NCI-H1105 (cell line): ENCODE results near the gene MED27.
"Not testable (repeated sequence)": the region's sequence is repeated elsewhere in the genome, so short reads cannot be mapped to it uniquely, and the experiment has no call there.

ENCODE experiments used
- DNase-seq: peaks from one replicate; lab custom pipeline; 2025; lab: John Stamatoyannopoulos, UW

MED27 gene

GRCh38 chr9:132077881-132078698, 1.6 kb downstream of the MED27 start:
- peak; percentile 75 for DNase-seq

DNA sequence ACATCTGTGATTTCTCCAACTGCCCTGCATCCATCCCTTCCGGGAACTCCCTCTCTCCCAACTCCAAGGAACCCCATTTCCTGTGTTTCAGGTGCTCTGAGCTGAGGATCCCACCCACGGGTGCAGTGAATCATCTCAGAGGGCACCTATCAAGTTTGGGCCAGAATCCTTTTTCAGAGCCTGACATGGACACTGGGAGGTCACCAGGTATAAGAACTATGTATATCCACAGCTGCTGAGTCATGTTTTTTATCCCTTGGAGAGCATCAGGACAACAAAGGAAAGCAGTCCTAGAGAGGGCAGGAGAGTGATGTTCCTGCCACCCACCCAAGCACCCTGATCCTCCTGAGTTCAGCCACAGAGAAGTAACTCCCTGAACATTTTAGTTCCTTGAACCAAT, 3.8 kb downstream of the MED27 start:
- DNase-seq, result no peak

DNA sequence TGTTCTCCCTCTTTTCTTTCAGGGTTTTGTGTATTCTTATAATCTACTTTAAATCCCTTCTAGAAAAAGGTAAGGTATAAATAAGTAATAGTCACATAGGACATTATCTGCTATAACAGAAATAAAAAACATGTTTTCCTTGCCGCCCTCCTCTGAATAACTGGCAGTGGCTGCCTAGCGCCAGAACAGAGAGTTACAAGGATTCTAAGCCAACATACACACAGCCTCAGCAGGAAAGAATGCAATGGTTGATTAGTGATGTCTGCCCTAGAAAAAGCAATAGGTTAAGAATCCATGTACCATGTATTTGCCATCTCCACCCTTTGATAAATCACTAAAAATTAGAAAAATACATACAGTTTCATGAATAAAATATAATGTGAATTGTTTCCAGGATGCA, 4.9 kb downstream of the MED27 start:
- DNase-seq, result no peak

- DNase-seq, result no peak
Measured at GRCh38 chr9:132071847-132072507, 7.7 kb downstream of the MED27 start.

DNA sequence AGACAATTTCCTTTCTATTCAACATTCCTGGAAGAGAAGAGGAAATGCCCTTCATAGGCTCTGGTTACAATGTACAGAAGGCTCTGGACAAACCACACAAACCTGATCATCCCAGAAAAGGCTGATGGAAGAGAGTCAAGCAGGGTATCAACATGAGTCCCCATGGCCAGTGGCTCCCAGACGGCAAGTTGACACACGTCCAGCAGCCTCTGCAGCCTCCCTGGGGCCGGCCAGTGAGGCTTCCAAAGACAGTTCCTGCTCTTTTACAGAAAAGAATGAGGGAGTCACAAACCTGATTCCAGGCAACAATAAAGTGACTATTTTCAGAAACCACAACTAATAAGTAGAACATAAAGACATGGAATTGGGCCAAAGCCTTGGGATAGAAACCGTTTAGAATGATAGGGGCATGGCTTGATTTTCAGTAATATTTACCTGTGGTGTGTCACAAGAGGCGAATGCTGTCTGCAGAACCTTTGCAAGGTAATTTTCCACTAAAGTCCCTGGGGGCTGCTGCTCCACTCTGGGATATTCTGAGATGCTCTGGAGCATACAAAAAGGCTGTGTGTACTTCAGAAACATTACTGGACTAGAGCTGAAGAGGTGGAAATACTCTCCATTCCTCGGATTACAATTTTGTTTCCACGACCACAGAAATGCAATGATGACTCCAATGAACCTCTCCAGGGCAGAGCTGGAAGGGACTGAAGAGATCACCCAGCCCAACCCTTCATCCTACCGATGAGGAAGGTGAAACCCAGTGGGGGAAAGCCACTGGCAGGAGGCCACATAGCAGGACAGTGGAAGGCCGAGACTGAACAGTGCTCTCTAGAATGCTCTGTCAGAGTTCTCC, 10.4 kb downstream of the MED27 start:
- no peak for DNase-seq

- DNase-seq, result no peak
Measured at GRCh38 chr9:132068605-132069004, 11.1 kb downstream of the MED27 start.

- no peak for DNase-seq
Measured at GRCh38 chr9:132066511-132066910, 13.2 kb downstream of the MED27 start.

DNA sequence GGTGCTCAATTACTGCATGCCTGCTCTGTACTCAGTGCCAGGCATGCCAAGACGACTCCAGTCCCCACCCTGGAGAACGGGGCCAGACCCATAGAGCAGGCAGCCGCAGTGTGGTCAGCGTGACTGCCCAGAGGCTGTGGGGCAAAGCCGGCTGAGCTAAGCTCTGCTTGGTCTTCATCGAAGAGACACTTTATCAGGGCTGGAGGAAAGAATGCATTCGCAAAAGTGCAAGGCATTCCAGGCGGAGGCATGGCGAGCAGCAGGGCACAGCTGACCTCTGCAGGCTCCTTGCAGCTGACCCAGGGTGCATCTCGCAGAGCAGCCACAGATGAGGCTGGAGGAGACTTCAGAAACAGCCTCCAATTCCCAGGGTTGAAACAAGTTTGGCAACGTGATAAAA, 13.6 kb downstream of the MED27 start:
- no peak for DNase-seq

DNA sequence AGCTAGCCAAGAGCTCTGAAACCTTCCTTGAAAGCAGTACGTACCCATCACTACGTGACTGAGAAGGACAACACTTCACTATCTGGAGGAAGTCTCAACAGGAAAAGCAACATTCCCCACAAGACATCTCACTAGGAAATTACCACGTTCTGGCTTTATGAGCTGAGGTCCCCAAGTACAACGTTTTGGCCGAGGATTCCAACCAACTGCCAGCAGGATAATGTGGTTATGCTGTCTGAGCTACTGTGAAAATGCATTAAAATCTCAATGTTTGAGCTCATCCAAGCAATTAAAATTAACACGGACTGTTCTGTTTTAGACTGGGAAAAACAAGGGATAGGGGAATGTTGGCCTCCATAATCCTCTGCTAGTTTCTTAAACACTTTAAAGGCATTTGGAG, 16.4 kb downstream of the MED27 start:
- no peak for DNase-seq

DNA sequence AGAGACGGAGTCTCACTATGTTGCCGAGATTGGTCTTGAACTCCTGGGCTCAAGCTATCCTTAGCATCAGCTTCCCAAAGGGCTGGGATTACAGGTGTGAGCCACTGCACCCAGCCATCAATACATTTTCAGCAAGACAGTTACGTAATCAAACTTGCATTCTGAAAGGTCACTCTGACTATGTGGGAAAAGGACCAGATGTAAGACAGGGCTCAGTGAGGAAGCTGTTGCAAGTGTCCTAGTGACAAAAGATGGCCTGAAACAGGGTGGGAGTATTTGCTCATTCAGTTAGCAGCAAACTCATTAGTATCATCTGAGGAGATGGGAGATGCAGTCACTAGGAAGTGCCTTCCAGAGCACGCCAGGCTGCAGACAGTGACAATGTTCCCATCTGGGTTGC, 16.9 kb downstream of the MED27 start:
- DNase-seq, result no peak

GRCh38 chr9:132061526-132061925, 18.1 kb downstream of the MED27 start:
- DNase-seq, result no peak

GRCh38 chr9:132059361-132059760, 20.3 kb downstream of the MED27 start:
- DNase-seq, result peak; percentile 73

GRCh38 chr9:132058226-132058625, 21.4 kb downstream of the MED27 start:
- DNase-seq, result not testable (repeated sequence)

GRCh38 chr9:132056717-132057560, 22.7 kb downstream of the MED27 start:
- no peak for DNase-seq

DNA sequence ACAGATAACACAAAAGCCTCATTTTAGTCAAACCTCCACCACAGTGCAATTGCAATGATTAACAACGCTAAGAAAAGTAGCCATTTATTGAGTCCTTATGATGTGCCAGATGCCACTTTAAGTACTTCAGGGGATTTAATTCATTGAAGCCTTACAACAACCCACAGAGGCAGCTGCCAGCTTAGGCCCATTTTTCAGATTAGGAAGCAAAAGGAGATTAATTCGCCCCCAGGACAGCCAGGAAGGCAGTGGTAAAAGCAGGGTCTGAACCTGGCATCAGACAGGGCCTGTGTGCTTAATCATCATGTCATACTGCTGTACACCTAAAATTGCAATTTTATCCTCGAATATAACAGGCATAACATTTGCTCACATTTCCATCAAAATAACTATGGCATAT, 23.9 kb downstream of the MED27 start:
- DNase-seq, result no peak

GRCh38 chr9:132054024-132054423, 25.6 kb downstream of the MED27 start:
- no peak for DNase-seq

GRCh38 chr9:132049900-132050299, 29.8 kb downstream of the MED27 start:
- no peak for DNase-seq

DNA sequence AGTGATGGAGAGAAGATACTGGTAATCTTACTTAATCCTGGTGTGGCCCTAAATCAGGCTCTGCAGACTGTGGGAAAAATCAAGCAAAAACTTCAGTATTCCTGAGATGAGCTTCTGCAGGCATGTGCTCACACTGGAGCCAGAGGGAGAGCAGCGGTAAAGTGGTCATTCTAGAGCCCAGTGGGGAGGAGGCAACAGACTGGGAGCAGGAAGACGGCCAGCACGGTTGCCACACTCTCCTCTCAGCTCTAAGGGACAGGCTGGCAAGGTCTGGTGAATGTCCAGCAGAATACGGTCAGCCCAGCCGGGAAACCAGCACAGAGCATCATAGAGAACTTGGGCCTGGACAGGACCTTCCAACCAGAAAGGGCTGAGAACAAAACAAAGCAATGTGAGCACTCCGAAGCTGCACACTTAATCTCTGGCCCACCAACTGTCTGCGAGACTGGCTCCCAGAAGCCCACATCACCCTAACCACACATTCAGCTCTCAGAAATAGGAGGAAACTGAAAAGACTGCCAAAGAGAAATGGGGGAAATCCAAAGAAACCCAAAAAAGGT, 30.3 kb downstream of the MED27 start:
- no peak for DNase-seq

GRCh38 chr9:132048201-132048600, 31.5 kb downstream of the MED27 start:
- DNase-seq, result no peak

DNA sequence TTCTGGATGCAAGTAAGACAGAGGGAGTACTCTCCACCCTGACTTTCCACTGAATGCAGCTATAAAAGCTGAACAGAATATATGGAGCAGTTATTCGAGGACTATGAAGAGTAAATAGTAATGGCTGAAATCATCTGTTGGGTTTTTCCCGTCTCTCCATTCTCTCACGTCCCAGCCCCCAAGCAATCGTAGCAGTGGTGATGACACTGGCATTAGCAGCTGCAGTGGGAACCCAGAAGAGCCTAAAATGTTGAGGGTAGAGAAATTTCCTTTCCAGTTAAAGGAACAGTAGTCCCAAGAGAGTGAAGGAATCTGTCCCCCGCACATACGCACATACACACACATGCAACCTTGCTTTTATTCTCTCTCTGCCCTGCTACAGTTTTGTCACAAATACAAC, 33.2 kb downstream of the MED27 start:
- no peak for DNase-seq

DNA sequence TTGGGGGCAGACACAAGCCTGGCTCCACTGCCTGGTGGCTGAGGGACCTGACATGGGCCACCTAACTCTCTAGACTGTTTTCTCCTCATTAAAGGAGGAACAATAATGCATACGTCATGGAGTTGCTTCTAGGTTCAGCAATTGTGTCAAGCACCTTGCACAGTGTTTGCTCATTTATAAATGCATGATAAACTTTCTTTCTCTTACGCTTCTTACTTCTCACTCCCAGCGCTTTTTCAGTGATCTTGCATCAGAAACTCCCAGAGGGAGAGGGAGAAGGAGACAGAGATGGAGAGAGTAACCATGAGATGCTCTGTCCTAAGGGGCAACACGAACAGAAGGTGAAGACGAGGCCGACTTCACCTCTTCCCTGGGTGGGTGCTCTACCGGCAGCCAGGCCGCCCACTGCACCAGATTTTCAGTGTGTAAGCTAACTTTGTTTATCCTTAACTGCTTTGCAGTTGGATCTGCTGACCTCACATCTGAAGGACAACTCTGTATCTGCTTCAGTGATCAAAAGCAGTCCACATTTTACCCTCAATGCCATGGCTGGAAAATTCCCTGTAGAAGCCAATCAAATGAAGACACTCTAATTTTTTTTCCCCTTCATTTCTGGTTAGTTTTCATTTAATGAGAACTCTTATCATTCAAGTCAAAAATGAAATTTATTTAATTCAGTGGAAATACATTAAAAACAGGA, 35.3 kb downstream of the MED27 start:
- DNase-seq, result no peak
